ENCODE measurements around the gene TIGD4. TPM values are rescaled to one million over a fixed set of nuclear protein-coding genes. Genes with fewer than 3 reads are reported as not detected.

The TIGD4 gene
- total RNA-seq, 1 donor from 2014 or later, result 2.1 TPM

DNA sequence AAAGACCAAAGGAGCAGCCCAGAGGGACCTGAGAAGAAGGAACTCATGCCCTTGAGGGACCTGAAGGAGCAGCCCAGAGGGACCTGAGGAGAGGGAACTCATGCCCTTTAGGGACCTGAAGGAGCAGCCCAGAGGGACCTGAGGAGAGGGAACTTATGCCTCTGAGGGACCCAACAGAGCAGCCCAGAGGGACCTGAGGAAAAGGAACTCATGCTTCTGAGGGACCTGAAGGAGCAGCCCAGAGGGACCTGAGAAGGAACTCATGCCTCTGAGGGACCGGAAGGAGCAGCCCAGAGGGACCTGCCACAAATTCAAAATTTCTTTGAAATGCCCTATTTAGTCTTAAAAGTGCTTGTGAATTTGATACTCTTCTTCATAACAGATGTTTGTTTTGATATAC is 51.2 kb downstream of the TIGD4 start:
- Histone ChIP-seq H3K9ac (ENCODE audit: low read depth in 1 of 3, low read length in 3 of 3) (no peak overlapping the region), H3K27ac (ENCODE audit: low read depth, low read length) (no peak overlapping the region), H3K4me1 (ENCODE audit: control insufficient read depth in 3 of 3, insufficient read depth in 3 of 3, low read length in 3 of 3) (no peaks in the 10 kb centered on the region), H3K9me3 (ENCODE audit: control insufficient read depth in 3 of 3, low read length in 3 of 3) (no peaks in the 10 kb centered on the region), H3K36me3 (ENCODE audit: control insufficient read depth in 3 of 3, insufficient read depth in 3 of 3, low read length in 3 of 3) (no peaks in the 10 kb centered on the region), H3K27me3 (ENCODE audit: control insufficient read depth in 3 of 3, insufficient read depth in 3 of 3, low read length in 3 of 3) (no peaks in the 10 kb centered on the region), H3K4me3 (ENCODE audit: low read length in 3 of 3) (no peak overlapping the region)

GRCh38 chr4:152727784-152728183 is 51.7 kb downstream of the TIGD4 start:
- H3K27me3 ChIP-seq (ENCODE audit: control insufficient read depth in 3 of 3, insufficient read depth in 3 of 3, low read length in 3 of 3), result no peaks in the 10 kb centered on the region

DNA sequence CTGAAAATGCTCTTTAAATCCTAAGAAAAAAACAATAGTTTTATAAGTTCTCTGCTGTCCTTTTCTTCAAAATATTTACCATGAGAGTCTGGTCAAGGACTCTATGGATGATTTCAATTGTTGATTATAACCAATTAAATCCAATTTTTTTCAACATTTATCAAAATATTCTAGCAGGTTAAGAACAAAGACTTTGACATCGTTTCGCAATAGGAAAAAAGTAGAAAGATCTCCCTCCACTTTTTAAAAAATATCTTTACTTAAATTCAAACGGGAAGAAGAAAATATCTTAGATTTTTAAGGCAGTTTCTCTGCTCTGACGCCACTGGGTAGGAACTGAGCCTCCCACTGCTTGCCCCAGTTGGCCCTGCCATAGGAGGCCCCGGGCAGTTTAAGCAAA is 55.0 kb downstream of the TIGD4 start:
- Histone ChIP-seq H3K9ac (ENCODE audit: low read depth in 1 of 3, low read length in 3 of 3) (no peak overlapping the region), H3K27ac (ENCODE audit: low read depth, low read length) (no peak overlapping the region), H3K36me3 (ENCODE audit: control insufficient read depth in 3 of 3, insufficient read depth in 3 of 3, low read length in 3 of 3) (no peaks in the 10 kb centered on the region), H3K9me3 (ENCODE audit: control insufficient read depth in 3 of 3, low read length in 3 of 3) (no peaks in the 10 kb centered on the region), H3K27me3 (ENCODE audit: control insufficient read depth in 3 of 3, insufficient read depth in 3 of 3, low read length in 3 of 3) (no peaks in the 10 kb centered on the region), H3K4me1 (ENCODE audit: control insufficient read depth in 3 of 3, insufficient read depth in 3 of 3, low read length in 3 of 3) (no peaks in the 10 kb centered on the region), H3K4me3 (ENCODE audit: low read length in 3 of 3) (no peak overlapping the region)

More at GRCh38 chr4:152727784-152728183, 51.7 kb downstream of the TIGD4 start:
- Histone ChIP-seq H3K9ac (ENCODE audit: low read depth in 1 of 3, low read length in 3 of 3) (no peak overlapping the region), H3K36me3 (ENCODE audit: control insufficient read depth in 3 of 3, insufficient read depth in 3 of 3, low read length in 3 of 3) (no peaks in the 10 kb centered on the region), H3K4me1 (ENCODE audit: control insufficient read depth in 3 of 3, insufficient read depth in 3 of 3, low read length in 3 of 3) (no peaks in the 10 kb centered on the region), H3K27ac (ENCODE audit: low read depth, low read length) (no peak overlapping the region), H3K9me3 (ENCODE audit: control insufficient read depth in 3 of 3, low read length in 3 of 3) (no peaks in the 10 kb centered on the region), H3K4me3 (ENCODE audit: low read length in 3 of 3) (no peak overlapping the region)

GRCh38 chr4:152723236-152723635 is 56.3 kb downstream of the TIGD4 start:
- no peaks in the 10 kb centered on the region for H3K36me3 ChIP-seq (ENCODE audit: control insufficient read depth in 3 of 3, insufficient read depth in 3 of 3, low read length in 3 of 3)
- H3K9me3 ChIP-seq (ENCODE audit: control insufficient read depth in 3 of 3, low read length in 3 of 3), result no peaks in the 10 kb centered on the region
- no peaks in the 10 kb centered on the region for H3K27me3 ChIP-seq (ENCODE audit: control insufficient read depth in 3 of 3, insufficient read depth in 3 of 3, low read length in 3 of 3)
- H3K9ac ChIP-seq (ENCODE audit: low read depth in 1 of 3, low read length in 3 of 3), result no peak overlapping the region
- H3K4me3 ChIP-seq (ENCODE audit: low read length in 3 of 3), result no peak overlapping the region
- H3K27ac ChIP-seq (ENCODE audit: low read depth, low read length), result no peak overlapping the region
- no peaks in the 10 kb centered on the region for H3K4me1 ChIP-seq (ENCODE audit: control insufficient read depth in 3 of 3, insufficient read depth in 3 of 3, low read length in 3 of 3)

DNA sequence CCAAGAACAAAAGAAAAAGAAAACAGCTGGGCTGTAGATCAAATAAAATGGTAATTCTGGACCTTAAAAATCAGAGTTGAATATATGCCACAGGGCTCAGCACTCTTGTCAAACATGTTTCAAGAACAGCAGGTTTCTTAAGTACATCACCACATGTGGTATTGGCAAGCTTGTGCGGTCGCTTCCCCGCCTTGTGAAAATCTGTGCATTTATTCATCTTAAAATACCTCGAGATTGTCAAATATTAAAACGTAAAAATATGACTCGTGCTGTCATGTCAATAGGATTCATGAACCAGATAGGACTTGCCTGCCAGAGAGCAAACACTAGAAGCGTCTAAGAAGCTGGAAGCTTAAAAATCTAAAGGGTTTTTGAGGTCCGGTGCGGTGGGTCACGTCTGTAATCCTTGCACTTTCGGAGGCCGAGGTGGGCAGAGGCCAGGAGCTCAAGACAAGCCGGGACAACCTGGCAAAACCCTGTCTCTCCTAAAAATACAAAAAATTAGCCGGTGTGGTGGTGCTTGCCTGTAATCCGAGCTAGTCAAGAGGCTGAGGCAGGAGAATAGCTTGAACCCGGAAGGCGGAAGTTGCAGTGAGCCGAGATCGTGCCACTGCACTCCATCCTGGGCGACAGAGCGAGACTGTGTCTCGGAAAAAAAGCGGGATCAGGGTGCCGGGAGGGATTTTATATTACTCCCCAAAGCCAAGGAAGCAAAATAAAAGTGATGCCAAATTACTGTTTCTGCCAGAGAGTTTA is 59.6 kb downstream of the TIGD4 start:
- Histone ChIP-seq H3K36me3 (ENCODE audit: control insufficient read depth in 3 of 3, insufficient read depth in 3 of 3, low read length in 3 of 3) (no peaks in the 10 kb centered on the region), H3K4me3 (ENCODE audit: low read length in 3 of 3) (no peak overlapping the region), H3K27me3 (ENCODE audit: control insufficient read depth in 3 of 3, insufficient read depth in 3 of 3, low read length in 3 of 3) (no peaks in the 10 kb centered on the region), H3K9me3 (ENCODE audit: control insufficient read depth in 3 of 3, low read length in 3 of 3) (no peaks in the 10 kb centered on the region), H3K9ac (ENCODE audit: low read depth in 1 of 3, low read length in 3 of 3) (no peak overlapping the region), H3K4me1 (ENCODE audit: control insufficient read depth in 3 of 3, insufficient read depth in 3 of 3, low read length in 3 of 3) (no peaks in the 10 kb centered on the region), H3K27ac (ENCODE audit: low read depth, low read length) (no peak overlapping the region)

Other genes with a start within 250 kb of the TIGD4 start
- 102 TPM for gene FBXW7, start 243.6 kb downstream of the TIGD4 start, total RNA-seq
- gene TMEM154, start 99.7 kb downstream of the TIGD4 start, total RNA-seq, result 1.0 TPM
- gene ARFIP1, start 224 bp upstream of the TIGD4 start, total RNA-seq, result 25.6 TPM
- 3.7 TPM for gene FHDC1, start 156.6 kb upstream of the TIGD4 start, total RNA-seq